ENCODE data around the gene DEFB126.

DNA sequence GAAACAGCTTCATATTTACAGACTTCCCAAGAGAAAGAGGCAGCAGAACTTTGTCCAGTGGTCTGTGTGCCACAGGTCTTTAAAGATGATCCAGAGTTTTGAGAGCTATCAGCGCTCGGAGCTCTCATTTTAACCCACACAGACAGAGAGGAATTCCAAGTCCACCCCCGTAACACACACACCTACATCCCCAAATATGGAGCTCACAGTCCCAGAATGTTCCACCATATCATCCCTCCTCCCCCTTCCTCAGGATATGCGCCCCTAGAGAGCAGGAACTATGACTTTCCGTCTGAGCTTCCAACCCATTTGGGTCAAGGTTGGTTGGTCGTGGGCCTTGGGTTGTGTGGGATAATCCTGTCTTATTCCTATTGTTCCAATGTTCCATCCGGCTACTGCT lies 47.2 kb downstream of the DEFB126 start, which contains the start of gene DEFB128:
- TF ChIP-seq TCF4 (CRISPR knock-in tag; IDR thresholded peaks at IDR 0.05; ENCODE audit: borderline replicate concordance) (no peak), ARNTL (CRISPR knock-in tag; IDR thresholded peaks at IDR 0.05; ENCODE audit: borderline replicate concordance, low read depth) (no peak), ZNF70 (CRISPR knock-in tag; IDR thresholded peaks at IDR 0.05) (no peak), RARB (CRISPR knock-in tag; IDR thresholded peaks at IDR 0.05) (no peak), ZFP3 (CRISPR knock-in tag; IDR thresholded peaks at IDR 0.05) (no peak), ZFP30 (CRISPR knock-in tag; IDR thresholded peaks at IDR 0.05) (no peak), BACH2 (CRISPR knock-in tag; IDR thresholded peaks at IDR 0.05; ENCODE audit: borderline replicate concordance) (no peak), SNAI2 (CRISPR knock-in tag; IDR thresholded peaks at IDR 0.05) (no peak), ZNF8 (CRISPR knock-in tag; IDR thresholded peaks at IDR 0.05) (no peak), ZC3H10 (CRISPR knock-in tag; IDR thresholded peaks at IDR 0.05) (no peak)
- TF ChIP-seq, protein P1, sequence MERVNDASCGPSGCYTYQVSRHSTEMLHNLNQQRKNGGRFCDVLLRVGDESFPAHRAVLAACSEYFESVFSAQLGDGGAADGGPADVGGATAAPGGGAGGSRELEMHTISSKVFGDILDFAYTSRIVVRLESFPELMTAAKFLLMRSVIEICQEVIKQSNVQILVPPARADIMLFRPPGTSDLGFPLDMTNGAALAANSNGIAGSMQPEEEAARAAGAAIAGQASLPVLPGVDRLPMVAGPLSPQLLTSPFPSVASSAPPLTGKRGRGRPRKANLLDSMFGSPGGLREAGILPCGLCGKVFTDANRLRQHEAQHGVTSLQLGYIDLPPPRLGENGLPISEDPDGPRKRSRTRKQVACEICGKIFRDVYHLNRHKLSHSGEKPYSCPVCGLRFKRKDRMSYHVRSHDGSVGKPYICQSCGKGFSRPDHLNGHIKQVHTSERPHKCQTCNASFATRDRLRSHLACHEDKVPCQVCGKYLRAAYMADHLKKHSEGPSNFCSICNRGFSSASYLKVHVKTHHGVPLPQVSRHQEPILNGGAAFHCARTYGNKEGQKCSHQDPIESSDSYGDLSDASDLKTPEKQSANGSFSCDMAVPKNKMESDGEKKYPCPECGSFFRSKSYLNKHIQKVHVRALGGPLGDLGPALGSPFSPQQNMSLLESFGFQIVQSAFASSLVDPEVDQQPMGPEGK (CRISPR knock-in tag; IDR thresholded peaks at IDR 0.05; ENCODE audit: borderline replicate concordance), result no peak
- TF ChIP-seq, protein P2, sequence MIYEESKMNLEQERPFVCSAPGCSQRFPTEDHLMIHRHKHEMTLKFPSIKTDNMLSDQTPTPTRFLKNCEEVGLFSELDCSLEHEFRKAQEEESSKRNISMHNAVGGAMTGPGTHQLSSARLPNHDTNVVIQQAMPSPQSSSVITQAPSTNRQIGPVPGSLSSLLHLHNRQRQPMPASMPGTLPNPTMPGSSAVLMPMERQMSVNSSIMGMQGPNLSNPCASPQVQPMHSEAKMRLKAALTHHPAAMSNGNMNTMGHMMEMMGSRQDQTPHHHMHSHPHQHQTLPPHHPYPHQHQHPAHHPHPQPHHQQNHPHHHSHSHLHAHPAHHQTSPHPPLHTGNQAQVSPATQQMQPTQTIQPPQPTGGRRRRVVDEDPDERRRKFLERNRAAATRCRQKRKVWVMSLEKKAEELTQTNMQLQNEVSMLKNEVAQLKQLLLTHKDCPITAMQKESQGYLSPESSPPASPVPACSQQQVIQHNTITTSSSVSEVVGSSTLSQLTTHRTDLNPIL (CRISPR knock-in tag; IDR thresholded peaks at IDR 0.05; ENCODE audit: low read depth), result no peak
- TF ChIP-seq, protein P3, sequence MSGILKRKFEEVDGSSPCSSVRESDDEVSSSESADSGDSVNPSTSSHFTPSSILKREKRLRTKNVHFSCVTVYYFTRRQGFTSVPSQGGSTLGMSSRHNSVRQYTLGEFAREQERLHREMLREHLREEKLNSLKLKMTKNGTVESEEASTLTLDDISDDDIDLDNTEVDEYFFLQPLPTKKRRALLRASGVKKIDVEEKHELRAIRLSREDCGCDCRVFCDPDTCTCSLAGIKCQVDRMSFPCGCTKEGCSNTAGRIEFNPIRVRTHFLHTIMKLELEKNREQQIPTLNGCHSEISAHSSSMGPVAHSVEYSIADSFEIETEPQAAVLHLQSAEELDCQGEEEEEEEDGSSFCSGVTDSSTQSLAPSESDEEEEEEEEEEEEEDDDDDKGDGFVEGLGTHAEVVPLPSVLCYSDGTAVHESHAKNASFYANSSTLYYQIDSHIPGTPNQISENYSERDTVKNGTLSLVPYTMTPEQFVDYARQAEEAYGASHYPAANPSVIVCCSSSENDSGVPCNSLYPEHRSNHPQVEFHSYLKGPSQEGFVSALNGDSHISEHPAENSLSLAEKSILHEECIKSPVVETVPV (CRISPR knock-in tag; IDR thresholded peaks at IDR 0.05), result no peak
